Osteocyte (in vitro differentiated cells): ENCODE measurements around the gene ZNF24. TPM values are rescaled to one million over a fixed set of nuclear protein-coding genes. Genes with fewer than 3 reads are reported as not detected.

ENCODE experiments used
- DNase-seq: peaks from one replicate; pipeline ENCODE4 v3.0.0; 2021; ENCODE audit warnings: mixed read lengths; ENCODE audit not compliant: unreplicated experiment; ENCODE audit errors: extremely low spot score
- H3K27ac Mint-ChIP-seq: one replicate; pipeline ENCODE4 v1.8.0; 2021; ENCODE audit warnings: mild to moderate bottlenecking, mixed read lengths; ENCODE audit not compliant: unreplicated experiment
- H3K27me3 Mint-ChIP-seq: one replicate; pipeline ENCODE4 v1.8.0; 2021; ENCODE audit warnings: mixed read lengths; ENCODE audit not compliant: unreplicated experiment
- H3K36me3 Mint-ChIP-seq: one replicate; pipeline ENCODE4 v1.8.0; 2021; ENCODE audit warnings: mixed read lengths; ENCODE audit not compliant: unreplicated experiment
- H3K4me1 Mint-ChIP-seq: one replicate; pipeline ENCODE4 v1.8.0; 2021; ENCODE audit warnings: mixed read lengths; ENCODE audit not compliant: unreplicated experiment
- H3K4me3 Mint-ChIP-seq: one replicate; pipeline ENCODE4 v1.8.0; 2021; ENCODE audit warnings: mild to moderate bottlenecking, moderate library complexity, mixed read lengths; ENCODE audit not compliant: unreplicated experiment
- H3K9me3 Mint-ChIP-seq: one replicate; pipeline ENCODE4 v1.8.0; 2021; ENCODE audit warnings: mixed read lengths; ENCODE audit not compliant: unreplicated experiment
- CTCF ChIP-seq: fragments of 200-600 bp; sonication (generic); IDR thresholded peaks from 2 replicates; pipeline ENCODE4 v1.5.0; 2021; ENCODE audit warnings: antibody characterized with exemption, mild to moderate bottlenecking, moderate library complexity
- long read RNA-seq: library from polyadenylated mRNA; unstranded; transcript quantifications from one replicate; pipeline ENCODE4 v2.0.0, GENCODE V29; 2021
- total RNA-seq: library from RNA; stranded (reverse); gene quantifications from 2 replicates; pipeline ENCODE4 v1.2.1, GENCODE V29; 2021

ZNF24 gene
- total RNA-seq = 42.5 and 43.2 TPM in 2 replicates
- long read RNA-seq, full-length matches to known transcripts = 170 of 181 reads
- long read RNA-seq, partial matches to known transcripts = 0 of 181 reads
- long read RNA-seq, other reads (novel, unspliced or antisense) = 11 of 181 reads

GRCh38 chr18:35343936-35344735, at the start of gene ZNF24:
Gene ZNF24 (minus strand): TSS chr18:35344420. CDS start chr18:35340650, 3,770 bp downstream.
- Mint-ChIP-seq H3K36me3 (peaks cover 15% of the 10 kb centered on the region), H3K4me1 (peaks cover 28% of the 10 kb centered on the region), H3K4me3 (peak within 1 kb of the TSS; percentile 99), H3K27me3 (no peaks in the 10 kb centered on the region), H3K9me3 (no peaks in the 10 kb centered on the region), H3K27ac (peak within 1 kb of the TSS; percentile 97)
- no peak for TF ChIP-seq CTCF
- DNase-seq = peak; percentile 98

GRCh38 chr18:35393716-35394115, 49.5 kb upstream of the ZNF24 start:
- no peak for TF ChIP-seq CTCF
- H3K27me3 Mint-ChIP-seq = no peaks in the 10 kb centered on the region
- H3K36me3 Mint-ChIP-seq = no peaks in the 10 kb centered on the region
- peaks cover 14% of the 10 kb centered on the region for H3K4me1 Mint-ChIP-seq
- H3K9me3 Mint-ChIP-seq = peaks cover 4% of the 10 kb centered on the region
- no peak overlapping the region for H3K4me3 Mint-ChIP-seq
- H3K27ac Mint-ChIP-seq = no peak overlapping the region
- DNase-seq = no peak

- DNase-seq = no peak
- Mint-ChIP-seq H3K9me3 (peaks cover 4% of the 10 kb centered on the region), H3K27ac (no peak overlapping the region), H3K4me3 (no peak overlapping the region), H3K4me1 (peaks cover 19% of the 10 kb centered on the region), H3K27me3 (no peaks in the 10 kb centered on the region), H3K36me3 (no peaks in the 10 kb centered on the region)
- TF ChIP-seq CTCF = no peak
Measured at GRCh38 chr18:35392375-35392774, 48.2 kb upstream of the ZNF24 start.

- Mint-ChIP-seq H3K4me3 (no peak overlapping the region), H3K9me3 (peaks cover 4% of the 10 kb centered on the region), H3K4me1 (peaks cover 24% of the 10 kb centered on the region), H3K36me3 (no peaks in the 10 kb centered on the region), H3K27me3 (no peaks in the 10 kb centered on the region), H3K27ac (no peak overlapping the region)
- DNase-seq = no peak
- TF ChIP-seq CTCF = no peak
Measured at GRCh38 chr18:35390951-35391700, 46.9 kb upstream of the ZNF24 start.
